ENCODE measurements around the gene APP. TPM values are rescaled to one million over a fixed set of nuclear protein-coding genes. Genes with fewer than 3 reads are reported as not detected.
A peak's percentile ranks its signal among the peaks of the same experiment; 100 is the strongest.

APP gene
- total and polyA plus RNA-seq, 12 donors = 106 to 434 (median 389) TPM

DNA sequence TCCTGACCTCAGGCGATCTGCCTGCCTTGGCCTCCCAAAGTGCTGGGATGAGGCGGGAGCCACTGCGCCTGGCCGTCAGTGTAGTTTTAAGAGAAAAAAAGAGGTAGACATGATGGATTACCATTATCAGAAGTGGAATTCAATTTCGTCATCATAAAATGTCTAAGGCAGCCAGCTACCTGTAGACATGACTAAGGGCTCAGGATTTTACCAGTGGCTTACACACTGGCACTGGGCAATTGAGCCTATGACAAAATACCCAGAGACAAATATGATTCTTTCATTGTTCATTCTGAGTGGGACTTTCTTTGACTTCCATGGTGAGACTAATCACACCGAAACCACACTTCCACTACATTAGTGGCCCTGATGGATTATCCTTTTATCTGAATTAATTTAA, 254.3 kb downstream of the APP start:
- peaks cover 0 to 11% (median 0%) of the 10 kb centered on the region in 11 donors for H3K9me3 ChIP-seq
- TF ChIP-seq, protein P1, sequence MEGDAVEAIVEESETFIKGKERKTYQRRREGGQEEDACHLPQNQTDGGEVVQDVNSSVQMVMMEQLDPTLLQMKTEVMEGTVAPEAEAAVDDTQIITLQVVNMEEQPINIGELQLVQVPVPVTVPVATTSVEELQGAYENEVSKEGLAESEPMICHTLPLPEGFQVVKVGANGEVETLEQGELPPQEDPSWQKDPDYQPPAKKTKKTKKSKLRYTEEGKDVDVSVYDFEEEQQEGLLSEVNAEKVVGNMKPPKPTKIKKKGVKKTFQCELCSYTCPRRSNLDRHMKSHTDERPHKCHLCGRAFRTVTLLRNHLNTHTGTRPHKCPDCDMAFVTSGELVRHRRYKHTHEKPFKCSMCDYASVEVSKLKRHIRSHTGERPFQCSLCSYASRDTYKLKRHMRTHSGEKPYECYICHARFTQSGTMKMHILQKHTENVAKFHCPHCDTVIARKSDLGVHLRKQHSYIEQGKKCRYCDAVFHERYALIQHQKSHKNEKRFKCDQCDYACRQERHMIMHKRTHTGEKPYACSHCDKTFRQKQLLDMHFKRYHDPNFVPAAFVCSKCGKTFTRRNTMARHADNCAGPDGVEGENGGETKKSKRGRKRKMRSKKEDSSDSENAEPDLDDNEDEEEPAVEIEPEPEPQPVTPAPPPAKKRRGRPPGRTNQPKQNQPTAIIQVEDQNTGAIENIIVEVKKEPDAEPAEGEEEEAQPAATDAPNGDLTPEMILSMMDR (IDR thresholded peaks at IDR 0.05) = no peak
- no peak overlapping the region for H3K4me3 ChIP-seq
- peaks cover 0 to 6% (median 0%) of the 10 kb centered on the region in 9 donors for H3K36me3 ChIP-seq
- WGBS, 2 donors = 97 to 99% methylated on average over 6 of the region's 6 CpGs
- ATAC-seq = no peak
- intact Hi-C loops (cut with DNase I) = loop anchor here in 1 of 10 donors (2.0 kb wide), 1 partner anchor 19 kb away; no protein-coding TSS in a partner anchor
- DNase-seq = no peak
- H3K27ac ChIP-seq = no peak overlapping the region
- no peaks in the 10 kb centered on the region for H3K27me3 ChIP-seq
- peaks cover 0 to 25% (median 18%) of the 10 kb centered on the region in 9 donors for H3K4me1 ChIP-seq

- DNase-seq (no peak), ATAC-seq (peak in 4 of 8 donors; percentile 35 to 66 (median 43))
- intact Hi-C loops (cut with DNase I) = no loop called here
- Histone ChIP-seq H3K4me1 (peaks cover 0 to 29% (median 23%) of the 10 kb centered on the region in 9 donors), H3K36me3 (peaks cover 0 to 18% (median 0%) of the 10 kb centered on the region in 9 donors), H3K4me3 (no peak overlapping the region), H3K27ac (peak overlapping the region in 1 of 10 donors; percentile 67), H3K27me3 (no peaks in the 10 kb centered on the region), H3K9me3 (peaks cover 0 to 9% (median 0%) of the 10 kb centered on the region in 11 donors)
- WGBS, 2 donors = 56 to 59% methylated on average over 3 of the region's 3 CpGs
- TF ChIP-seq, protein P1 (IDR thresholded peaks at IDR 0.05) = no peak
These were observed 257.1 kb downstream of the APP start for GRCh38 chr21:25913479-25913878.

- Histone ChIP-seq H3K4me3 (no peak overlapping the region), H3K36me3 (peaks cover 0 to 18% (median 0%) of the 10 kb centered on the region in 9 donors), H3K27ac (peak overlapping the region in 2 of 10 donors; percentile 15 to 35), H3K27me3 (no peaks in the 10 kb centered on the region), H3K4me1 (peaks cover 0 to 40% (median 29%) of the 10 kb centered on the region in 9 donors), H3K9me3 (peaks cover 0 to under 1% (median 0%) of the 10 kb centered on the region in 11 donors)
- no peak for DNase-seq
- intact Hi-C loops (cut with DNase I) = no loop called here
- TF ChIP-seq, protein P1 (IDR thresholded peaks at IDR 0.05) = no peak
- no peak for ATAC-seq
- 58 to 71% methylated on average over 2 of the region's 2 CpGs for WGBS, 2 donors
These were observed 258.2 kb downstream of the APP start for GRCh38 chr21:25912402-25912746.

GRCh38 chr21:25911730-25912401, 258.7 kb downstream of the APP start:
- Histone ChIP-seq H3K27ac (peak overlapping the region in 2 of 10 donors; percentile 15 to 35), H3K4me1 (peaks cover 0 to 45% (median 29%) of the 10 kb centered on the region in 9 donors), H3K9me3 (no peaks in the 10 kb centered on the region), H3K36me3 (peaks cover 0 to 18% (median 0%) of the 10 kb centered on the region in 9 donors), H3K27me3 (no peaks in the 10 kb centered on the region), H3K4me3 (no peak overlapping the region)
- peak in 1 of 8 donors; percentile 69 for ATAC-seq
- WGBS, 2 donors = 79 to 81% methylated on average over 20 of the region's 20 CpGs
- TF ChIP-seq, protein P1 (IDR thresholded peaks at IDR 0.05) = no peak
- intact Hi-C loops (cut with DNase I) = no loop called here
- DNase-seq = peak in 1 of 2 donors; percentile 52
